OCI-LY1 (cell line): ENCODE measurements around the gene LHX3.
"Not testable (repeated sequence)": the region's sequence is repeated elsewhere in the genome, so short reads cannot be mapped to it uniquely, and the experiment has no call there.

Source experiments
- H2AFZ ChIP-seq: fragments of 200-600 bp; sonication (generic), shearing (Covaris generic); 2 replicates; pipeline ENCODE4 v1.6.0; 2014; ENCODE audit warnings: antibody characterized with exemption, mild to moderate bottlenecking, low read length
- H3F3A ChIP-seq: fragments of 200-600 bp; sonication (generic), shearing (Covaris generic); 2 replicates; pipeline ENCODE4 v1.6.0; 2014; ENCODE audit warnings: mild to moderate bottlenecking, antibody characterized with exemption, low read length, moderate library complexity; ENCODE audit not compliant: insufficient read depth
- H3K27ac ChIP-seq: fragments of 200-600 bp; sonication (generic); 2 replicates; pipeline ENCODE4 v1.5.1; 2014; ENCODE audit warnings: low read length, mixed run types, mild to moderate bottlenecking, low read depth; ENCODE audit not compliant: poor library complexity, severe bottlenecking
- H3K27me3 ChIP-seq: fragments of 200-600 bp; sonication (generic); 2 replicates; pipeline ENCODE4 v1.6.0; 2014; ENCODE audit warnings: antibody characterized with exemption, mild to moderate bottlenecking, low read length, moderate library complexity; ENCODE audit not compliant: insufficient read depth
- H3K36me3 ChIP-seq: fragments of 200-600 bp; sonication (generic); 2 replicates; pipeline ENCODE4 v1.6.1; 2014; ENCODE audit warnings: mild to moderate bottlenecking, antibody characterized with exemption, low read length, moderate library complexity, mixed read lengths; ENCODE audit not compliant: insufficient read depth
- H3K4me1 ChIP-seq: fragments of 200-600 bp; sonication (generic); 2 replicates; pipeline ENCODE4 v1.5.1; 2014; ENCODE audit warnings: mild to moderate bottlenecking, low read length, moderate library complexity; ENCODE audit not compliant: insufficient read depth, severe bottlenecking
- H3K4me2 ChIP-seq: fragments of 200-600 bp; sonication (generic), shearing (Covaris generic); 2 replicates; pipeline ENCODE4 v1.6.1; 2014; ENCODE audit warnings: low read length
- H3K4me3 ChIP-seq: fragments of 200-600 bp; sonication (generic); 2 replicates; pipeline ENCODE4 v1.5.1; 2014; ENCODE audit warnings: low read length, low read depth, mild to moderate bottlenecking, mixed read lengths; ENCODE audit not compliant: poor library complexity, severe bottlenecking
- H3K79me2 ChIP-seq: fragments of 200-600 bp; shearing (Covaris generic); 2 replicates; pipeline ENCODE4 v1.6.1; 2016; ENCODE audit warnings: mixed run types, low read length, mixed read lengths; ENCODE audit not compliant: insufficient read depth
- H3K9ac ChIP-seq: fragments of 200-600 bp; sonication (generic), shearing (Covaris generic); 2 replicates; pipeline ENCODE4 v1.6.1; 2014; ENCODE audit warnings: mild to moderate bottlenecking, low read length, mixed read lengths
- H3K9me2 ChIP-seq: fragments of 200-600 bp; sonication (generic), shearing (Covaris generic); 2 replicates; pipeline ENCODE4 v1.6.1; 2014; ENCODE audit warnings: low read depth, mild to moderate bottlenecking, low read length, mixed read lengths
- H3K9me3 ChIP-seq: fragments of 200-600 bp; shearing (Covaris generic); 2 replicates; pipeline ENCODE4 v1.6.1; 2014; ENCODE audit warnings: low read length, mixed read lengths
- H4K20me1 ChIP-seq: fragments of 200-600 bp; sonication (generic), shearing (Covaris generic); 2 replicates; pipeline ENCODE4 v1.6.0; 2016; ENCODE audit warnings: mild to moderate bottlenecking, low read length; ENCODE audit not compliant: insufficient read depth
- EZH2 ChIP-seq: fragments of 200-600 bp; sonication (generic), shearing (Covaris generic); IDR thresholded peaks from 2 replicates; pipeline ENCODE4 v1.8.0; 2017; ENCODE audit warnings: borderline replicate concordance, mixed run types, mild to moderate bottlenecking, antibody characterized with exemption, low read length, moderate library complexity, mixed read lengths
- TF ChIP-seq, protein P1 (sequence below): fragments of 200-600 bp; sonication (generic), shearing (Covaris generic); IDR thresholded peaks from 2 replicates; pipeline ENCODE4 v1.5.1; 2017; ENCODE audit warnings: mild to moderate bottlenecking, antibody characterized with exemption, low read length, moderate library complexity, mixed read lengths

LHX3 gene

DNA sequence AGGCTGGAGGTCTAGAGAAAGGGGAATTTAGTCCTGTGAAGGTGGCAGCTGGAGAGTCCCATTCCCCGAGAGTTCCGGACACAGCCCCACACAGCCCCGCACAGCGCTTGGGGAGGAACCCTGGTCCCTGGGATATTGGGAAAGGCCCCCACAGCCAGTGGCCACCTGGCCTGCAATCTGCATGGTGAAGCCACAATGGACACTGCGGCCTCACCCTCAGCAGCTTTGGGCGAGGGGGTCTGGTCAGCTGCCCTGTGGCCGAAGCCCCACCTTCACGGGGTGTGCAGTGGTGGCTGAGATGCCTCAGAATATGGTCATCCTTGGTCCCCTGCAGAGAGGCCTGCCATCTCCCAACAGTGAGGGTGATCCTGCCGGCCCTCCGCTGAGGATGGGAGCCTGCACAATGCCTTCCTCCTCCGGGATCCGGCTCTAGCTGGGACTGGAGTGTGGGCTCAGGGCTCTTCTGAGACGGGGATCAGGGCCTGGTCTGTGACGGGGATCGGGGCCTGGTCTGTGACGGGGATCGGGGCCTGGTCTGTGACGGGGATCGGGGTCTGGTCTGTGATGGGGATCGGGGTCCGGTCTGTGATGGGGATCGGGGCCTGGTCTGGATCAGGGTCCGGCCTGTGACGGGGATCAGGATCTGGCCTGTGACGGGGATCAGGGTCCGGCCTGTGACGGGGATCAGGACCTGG is 52.9 kb downstream of the LHX3 start:
- H3K27ac ChIP-seq = no peak overlapping the region
- H3K4me3 ChIP-seq = no peak overlapping the region
- TF ChIP-seq, protein P1, sequence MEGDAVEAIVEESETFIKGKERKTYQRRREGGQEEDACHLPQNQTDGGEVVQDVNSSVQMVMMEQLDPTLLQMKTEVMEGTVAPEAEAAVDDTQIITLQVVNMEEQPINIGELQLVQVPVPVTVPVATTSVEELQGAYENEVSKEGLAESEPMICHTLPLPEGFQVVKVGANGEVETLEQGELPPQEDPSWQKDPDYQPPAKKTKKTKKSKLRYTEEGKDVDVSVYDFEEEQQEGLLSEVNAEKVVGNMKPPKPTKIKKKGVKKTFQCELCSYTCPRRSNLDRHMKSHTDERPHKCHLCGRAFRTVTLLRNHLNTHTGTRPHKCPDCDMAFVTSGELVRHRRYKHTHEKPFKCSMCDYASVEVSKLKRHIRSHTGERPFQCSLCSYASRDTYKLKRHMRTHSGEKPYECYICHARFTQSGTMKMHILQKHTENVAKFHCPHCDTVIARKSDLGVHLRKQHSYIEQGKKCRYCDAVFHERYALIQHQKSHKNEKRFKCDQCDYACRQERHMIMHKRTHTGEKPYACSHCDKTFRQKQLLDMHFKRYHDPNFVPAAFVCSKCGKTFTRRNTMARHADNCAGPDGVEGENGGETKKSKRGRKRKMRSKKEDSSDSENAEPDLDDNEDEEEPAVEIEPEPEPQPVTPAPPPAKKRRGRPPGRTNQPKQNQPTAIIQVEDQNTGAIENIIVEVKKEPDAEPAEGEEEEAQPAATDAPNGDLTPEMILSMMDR = no peak
- TF ChIP-seq EZH2 = no peak
- peaks cover 15% of the 10 kb centered on the region for H3K27me3 ChIP-seq
- no peak overlapping the region for H3K9ac ChIP-seq
- H3K4me1 ChIP-seq = no peaks in the 10 kb centered on the region
- H3F3A ChIP-seq = no peaks in the 10 kb centered on the region
- H3K9me2 ChIP-seq = no peaks in the 10 kb centered on the region
- no peak overlapping the region for H2AFZ ChIP-seq
- no peaks in the 10 kb centered on the region for H3K36me3 ChIP-seq
- H3K9me3 ChIP-seq = no peaks in the 10 kb centered on the region
- H3K79me2 ChIP-seq = no peaks in the 10 kb centered on the region
- no peak overlapping the region for H3K4me2 ChIP-seq
- H4K20me1 ChIP-seq = no peaks in the 10 kb centered on the region

DNA sequence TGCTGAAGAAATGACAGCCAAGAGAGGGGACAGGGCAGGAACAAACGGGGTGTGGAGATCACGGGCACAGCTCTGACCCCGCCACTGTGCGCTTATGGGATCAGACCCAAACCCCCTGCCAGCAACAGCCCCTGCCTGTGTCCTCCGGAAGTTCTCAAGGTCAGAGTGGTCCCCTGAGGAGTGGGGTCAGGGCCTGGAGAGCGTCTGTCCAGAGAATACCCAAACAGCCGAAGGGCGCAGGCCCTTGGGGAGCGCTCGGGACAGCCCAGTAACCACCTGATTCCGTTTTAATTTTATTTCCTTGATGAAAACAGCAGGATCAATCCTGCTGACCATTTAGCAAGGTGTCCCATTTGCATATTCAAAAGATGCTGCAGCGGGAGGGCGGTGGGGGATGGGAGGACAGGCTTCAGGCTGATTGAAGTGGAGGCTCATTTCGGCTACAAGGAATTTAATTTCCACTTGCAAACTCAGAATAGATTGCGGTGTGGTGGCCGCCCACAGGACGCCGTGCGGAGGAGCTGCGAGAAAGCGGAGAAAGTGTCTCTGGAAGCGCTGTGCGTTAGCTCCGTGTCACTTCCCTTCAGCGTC is 53.6 kb downstream of the LHX3 start:
- no peaks in the 10 kb centered on the region for H3K79me2 ChIP-seq
- no peaks in the 10 kb centered on the region for H4K20me1 ChIP-seq
- H3K9me2 ChIP-seq = no peaks in the 10 kb centered on the region
- H3K4me2 ChIP-seq = no peak overlapping the region
- no peaks in the 10 kb centered on the region for H3K36me3 ChIP-seq
- no peak overlapping the region for H2AFZ ChIP-seq
- H3K9me3 ChIP-seq = no peaks in the 10 kb centered on the region
- peaks cover 13% of the 10 kb centered on the region for H3K27me3 ChIP-seq
- TF ChIP-seq EZH2 = no peak
- no peaks in the 10 kb centered on the region for H3K4me1 ChIP-seq
- no peak overlapping the region for H3K27ac ChIP-seq
- no peak overlapping the region for H3K9ac ChIP-seq
- H3K4me3 ChIP-seq = no peak overlapping the region
- H3F3A ChIP-seq = no peaks in the 10 kb centered on the region

DNA sequence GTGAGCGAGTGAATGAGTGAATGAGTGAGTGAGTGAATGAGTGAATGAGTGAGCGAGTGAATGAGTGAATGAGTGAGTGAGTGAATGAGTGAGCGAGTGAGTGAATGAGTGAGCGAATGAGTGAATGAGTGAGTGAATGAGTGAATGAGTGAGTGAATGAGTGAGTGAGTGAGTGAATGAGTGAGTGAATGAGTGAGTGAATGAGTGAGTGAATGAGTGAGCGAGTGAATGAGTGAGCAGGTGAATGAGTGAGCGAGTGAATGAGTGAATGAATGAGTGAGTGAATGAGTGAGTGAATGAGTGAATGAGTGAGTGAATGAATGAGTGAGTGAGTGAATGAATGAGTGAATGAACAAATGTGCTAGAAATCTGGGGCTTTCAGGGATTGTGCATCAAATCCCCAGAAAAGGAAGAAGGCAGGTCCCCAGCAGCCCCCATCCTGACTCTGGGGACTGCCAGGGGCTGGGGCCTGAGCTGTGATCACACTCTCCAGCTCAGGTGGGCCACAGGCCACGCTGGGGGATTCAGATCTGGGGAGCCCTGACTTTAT is 54.2 kb downstream of the LHX3 start:
- not testable (repeated sequence) for H3K4me2 ChIP-seq, H3K36me3 ChIP-seq, H3K4me3 ChIP-seq, H3K9me3 ChIP-seq, H3K9me2 ChIP-seq, H3F3A ChIP-seq, H3K4me1 ChIP-seq, H4K20me1 ChIP-seq, H3K9ac ChIP-seq, H3K79me2 ChIP-seq, H2AFZ ChIP-seq, H3K27ac ChIP-seq
- peaks cover 11% of the 10 kb centered on the region for H3K27me3 ChIP-seq

DNA sequence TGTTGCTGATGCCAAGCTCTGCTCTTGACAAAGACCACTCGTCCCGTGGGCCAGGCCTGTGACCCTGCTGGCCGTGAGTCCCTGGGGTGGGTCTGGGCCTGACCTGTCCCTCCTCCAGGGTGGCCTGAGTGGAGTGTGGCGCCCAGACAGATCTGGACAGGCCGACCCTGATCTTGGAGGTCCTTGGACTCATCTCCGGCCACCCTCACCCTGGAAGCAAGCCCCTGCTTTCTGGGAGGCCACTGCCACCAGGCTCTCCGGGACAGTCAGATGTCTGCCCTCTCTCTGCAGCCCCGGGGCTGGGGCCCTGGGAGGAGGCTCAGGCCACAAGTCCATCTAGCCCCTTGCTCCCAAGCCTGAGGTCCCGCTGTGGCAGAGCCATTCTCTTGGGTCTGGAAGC is 55.1 kb downstream of the LHX3 start:
- Histone ChIP-seq H3K9me3 (no peaks in the 10 kb centered on the region), H3K36me3 (no peaks in the 10 kb centered on the region), H3K79me2 (no peaks in the 10 kb centered on the region), H4K20me1 (no peaks in the 10 kb centered on the region), H3K4me3 (no peak overlapping the region), H2AFZ (no peak overlapping the region), H3K9ac (no peak overlapping the region), H3F3A (no peaks in the 10 kb centered on the region), H3K27ac (no peak overlapping the region), H3K27me3 (peaks cover 13% of the 10 kb centered on the region), H3K4me2 (no peak overlapping the region), H3K9me2 (no peaks in the 10 kb centered on the region), H3K4me1 (no peaks in the 10 kb centered on the region)
- TF ChIP-seq, protein P1 = no peak
- TF ChIP-seq EZH2 = no peak
